Loucy (cell line): ENCODE data around the gene APOL4.

Experiments
- H2AFZ ChIP-seq: fragments of 200-600 bp; sonication (generic); 2 replicates; pipeline ENCODE4 v1.6.0; 2016; ENCODE audit warnings: antibody characterized with exemption, mild to moderate bottlenecking, low read length, moderate library complexity
- H3F3A ChIP-seq: fragments of 200-600 bp; 2 replicates; pipeline ENCODE4 v1.6.0; 2016; ENCODE audit warnings: antibody characterized with exemption, low read depth, mild to moderate bottlenecking
- H3K27me3 ChIP-seq: fragments of 200-600 bp; sonication (generic); 2 replicates; pipeline ENCODE4 v1.6.1; 2014; ENCODE audit warnings: low read length, mild to moderate bottlenecking; ENCODE audit not compliant: insufficient read depth, poor library complexity, severe bottlenecking
- H3K36me3 ChIP-seq: fragments of 200-600 bp; sonication (generic); 2 replicates; pipeline ENCODE4 v1.6.1; 2016; ENCODE audit warnings: low read length; ENCODE audit not compliant: insufficient read depth
- H3K4me1 ChIP-seq: fragments of 200-600 bp; sonication (generic); 2 replicates; pipeline ENCODE4 v1.5.1; 2014; ENCODE audit warnings: low read length, mild to moderate bottlenecking; ENCODE audit not compliant: insufficient read depth, poor library complexity, severe bottlenecking
- H3K4me2 ChIP-seq: fragments of 200-600 bp; sonication (generic); 2 replicates; pipeline ENCODE4 v1.6.0; 2014; ENCODE audit warnings: antibody characterized with exemption, low read length, low read depth, mild to moderate bottlenecking; ENCODE audit not compliant: poor library complexity, severe bottlenecking
- H3K4me3 ChIP-seq: fragments of 200-600 bp; sonication (generic); 2 replicates; pipeline ENCODE4 v1.5.1; 2014; ENCODE audit warnings: low read length, mild to moderate bottlenecking, mixed read lengths; ENCODE audit not compliant: poor library complexity, severe bottlenecking
- H3K79me2 ChIP-seq: fragments of 200-600 bp; sonication (generic); 2 replicates; pipeline ENCODE4 v1.6.1; 2014; ENCODE audit warnings: low read length; ENCODE audit not compliant: insufficient read depth
- H3K9ac ChIP-seq: fragments of 200-600 bp; sonication (generic); 2 replicates; pipeline ENCODE4 v1.6.0; 2014; ENCODE audit warnings: mild to moderate bottlenecking, low read depth, low read length, moderate library complexity; ENCODE audit not compliant: poor library complexity, severe bottlenecking
- H3K9me2 ChIP-seq: fragments of 200-600 bp; sonication (generic); replicated peaks from 2 replicates; pipeline ENCODE4 v1.6.1; 2016; ENCODE audit warnings: low read depth, low read length, mixed read lengths
- H3K9me3 ChIP-seq: fragments of 200-600 bp; sonication (generic); 2 replicates; pipeline ENCODE4 v1.6.1; 2014; ENCODE audit warnings: mild to moderate bottlenecking, antibody characterized with exemption, low read length, low read depth; ENCODE audit not compliant: insufficient read depth
- H4K20me1 ChIP-seq: fragments of 200-600 bp; sonication (generic); 2 replicates; pipeline ENCODE4 v1.6.0; 2014; ENCODE audit warnings: antibody characterized with exemption, low read length, mild to moderate bottlenecking; ENCODE audit not compliant: insufficient read depth, poor library complexity, severe bottlenecking
- CTCF ChIP-seq: fragments of 200-600 bp; sonication (generic); conservative IDR thresholded peaks from 2 replicates; pipeline ENCODE4 v1.5.1; 2014; ENCODE audit warnings: mild to moderate bottlenecking, antibody characterized with exemption, low read length
- EZH2phosphoT487 ChIP-seq: fragments of 200-600 bp; IDR thresholded peaks from 2 replicates; pipeline ENCODE4 v1.6.1; 2018; ENCODE audit warnings: antibody characterized with exemption, mild to moderate bottlenecking, moderate library complexity, borderline replicate concordance

APOL4 gene

GRCh38 chr22:36244522-36245391 is 43.1 kb upstream of the APOL4 start:
- Histone ChIP-seq H3K79me2 (no peaks in the 10 kb centered on the region), H3K9me2 (no peaks in the 10 kb centered on the region), H3K36me3 (no peaks in the 10 kb centered on the region), H3K4me3 (no peak overlapping the region), H3K4me2 (no peak overlapping the region), H3K27me3 (no peaks in the 10 kb centered on the region), H2AFZ (no peak overlapping the region), H3F3A (no peaks in the 10 kb centered on the region), H4K20me1 (no peaks in the 10 kb centered on the region), H3K9ac (no peak overlapping the region), H3K4me1 (peaks cover 2% of the 10 kb centered on the region), H3K9me3 (no peaks in the 10 kb centered on the region)
- TF ChIP-seq CTCF (no peak), EZH2phosphoT487 (no peak)

- TF ChIP-seq CTCF: no peak
- TF ChIP-seq EZH2phosphoT487: no peak
- no peak overlapping the region for H3K4me3 ChIP-seq
- no peaks in the 10 kb centered on the region for H3K36me3 ChIP-seq
- H3F3A ChIP-seq: no peaks in the 10 kb centered on the region
- no peaks in the 10 kb centered on the region for H3K9me2 ChIP-seq
- H3K79me2 ChIP-seq: peaks cover 3% of the 10 kb centered on the region
- H3K27me3 ChIP-seq: no peaks in the 10 kb centered on the region
- peaks cover 6% of the 10 kb centered on the region for H3K4me1 ChIP-seq
- H4K20me1 ChIP-seq: no peaks in the 10 kb centered on the region
- H3K9me3 ChIP-seq: no peaks in the 10 kb centered on the region
- no peak overlapping the region for H2AFZ ChIP-seq
- no peak overlapping the region for H3K4me2 ChIP-seq
- H3K9ac ChIP-seq: no peak overlapping the region
Measured at GRCh38 chr22:36243986-36244385, 42.4 kb upstream of the APOL4 start.

- Histone ChIP-seq H3K4me3 (peak within 1 kb of the TSS; percentile 85), H3K79me2 (peaks cover 33% of the 10 kb centered on the region)
- TF ChIP-seq EZH2phosphoT487 (no peak), CTCF (peak; percentile 67)
Measured at GRCh38 chr22:36239401-36240171, 38.0 kb upstream of the APOL4 start, which contains the start of gene APOL2. TSS of gene APOL2 (minus strand) at chr22:36239527. CDS start at chr22:36233162, 6,365 bp downstream.

More at GRCh38 chr22:36239401-36240171, 38.0 kb upstream of the APOL4 start, which contains the start of gene APOL2:
- Histone ChIP-seq H3K9ac (peak within 1 kb of the TSS; percentile 88), H2AFZ (peak within 1 kb of the TSS; percentile 95), H3K36me3 (no peaks in the 10 kb centered on the region), H3F3A (no peaks in the 10 kb centered on the region), H3K9me3 (no peaks in the 10 kb centered on the region), H3K9me2 (no peaks in the 10 kb centered on the region), H3K4me1 (peaks cover 42% of the 10 kb centered on the region), H3K27me3 (no peaks in the 10 kb centered on the region), H3K4me2 (peak within 1 kb of the TSS; percentile 88), H4K20me1 (no peaks in the 10 kb centered on the region)
